Body of pancreas (tissue), 4 donors: ENCODE results near the gene CXorf38.

Source experiments
- CTCF ChIP-seq, 7 experiments: fragments of 450-650 bp in 4 of 7; fragments of 200-600 bp in 3 of 7; sonication (generic) in 3 of 7; IDR thresholded peaks; one replicate each; pipeline ENCODE4 v1.5.1; 2016 to 2019; ENCODE audit warnings: antibody characterized with exemption in 7 of 7
- POLR2A ChIP-seq, 3 donors: fragments of 450-650 bp; IDR thresholded peaks; one replicate each; pipeline ENCODE4 v1.6.1; 2016; ENCODE audit warnings: antibody characterized with exemption in 3 of 3, mild to moderate bottlenecking in 2 of 3

GRCh38 chrX:40660381-40660780 is 13.0 kb upstream of the CXorf38 start:
- no peak for TF ChIP-seq CTCF (IDR thresholded peaks at IDR 0.05)
- no peak for TF ChIP-seq POLR2A (IDR thresholded peaks at IDR 0.05)
